ENCODE data around the gene CD200R1. TPM values are rescaled to one million over a fixed set of nuclear protein-coding genes. Genes with fewer than 3 reads are reported as not detected.

CD200R1 gene
- total RNA-seq, 4 donors from 2014 or later, result 1.6 to 3.3 (median 1.7) TPM

DNA sequence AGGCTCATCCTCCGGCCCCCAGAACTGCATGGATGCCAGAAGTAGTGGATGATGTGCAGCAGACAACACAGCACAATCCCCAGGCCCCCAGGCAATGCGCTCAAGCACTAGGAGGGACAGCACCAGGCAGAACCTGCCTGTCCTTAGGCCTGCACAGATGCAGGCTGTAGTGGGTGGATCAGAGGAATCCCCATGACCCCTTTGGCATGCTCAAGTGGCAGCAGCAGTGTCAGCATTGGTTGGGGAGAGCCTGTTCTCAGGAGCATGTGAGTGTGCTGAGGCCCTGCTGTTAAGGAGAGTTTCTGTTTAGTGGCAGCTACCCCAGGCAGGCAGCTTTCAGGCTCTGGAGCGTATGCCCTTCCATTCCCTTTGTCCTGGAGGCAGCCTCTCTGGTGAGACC, 103.2 kb downstream of the CD200R1 start:
- TF ChIP-seq, protein P1, sequence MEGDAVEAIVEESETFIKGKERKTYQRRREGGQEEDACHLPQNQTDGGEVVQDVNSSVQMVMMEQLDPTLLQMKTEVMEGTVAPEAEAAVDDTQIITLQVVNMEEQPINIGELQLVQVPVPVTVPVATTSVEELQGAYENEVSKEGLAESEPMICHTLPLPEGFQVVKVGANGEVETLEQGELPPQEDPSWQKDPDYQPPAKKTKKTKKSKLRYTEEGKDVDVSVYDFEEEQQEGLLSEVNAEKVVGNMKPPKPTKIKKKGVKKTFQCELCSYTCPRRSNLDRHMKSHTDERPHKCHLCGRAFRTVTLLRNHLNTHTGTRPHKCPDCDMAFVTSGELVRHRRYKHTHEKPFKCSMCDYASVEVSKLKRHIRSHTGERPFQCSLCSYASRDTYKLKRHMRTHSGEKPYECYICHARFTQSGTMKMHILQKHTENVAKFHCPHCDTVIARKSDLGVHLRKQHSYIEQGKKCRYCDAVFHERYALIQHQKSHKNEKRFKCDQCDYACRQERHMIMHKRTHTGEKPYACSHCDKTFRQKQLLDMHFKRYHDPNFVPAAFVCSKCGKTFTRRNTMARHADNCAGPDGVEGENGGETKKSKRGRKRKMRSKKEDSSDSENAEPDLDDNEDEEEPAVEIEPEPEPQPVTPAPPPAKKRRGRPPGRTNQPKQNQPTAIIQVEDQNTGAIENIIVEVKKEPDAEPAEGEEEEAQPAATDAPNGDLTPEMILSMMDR (IDR thresholded peaks at IDR 0.05), result no peak
- TF ChIP-seq POLR2AphosphoS5 (IDR thresholded peaks at IDR 0.05) (no peak), EP300 (IDR thresholded peaks at IDR 0.05) (no peak), POLR2A (IDR thresholded peaks at IDR 0.05; ENCODE audit: low read depth) (no peak)
- Histone ChIP-seq H3K4me3 (no peak overlapping the region), H3K9me3 (peaks cover 0 to 22% (median 19%) of the 10 kb centered on the region in 4 donors), H3K27me3 (no peaks in the 10 kb centered on the region), H3K36me3 (no peaks in the 10 kb centered on the region), H3K4me1 (no peaks in the 10 kb centered on the region), H3K27ac (replicated peaks in 1 of 4) (no peak overlapping the region)
- DNase-seq (ENCODE audit: extremely low spot score), result no peak
- 89% methylated on average over 1 of the region's 3 CpGs for WGBS
- intact Hi-C loops (cut with DNase I), result no loop called here

Other genes with a start within 250 kb of the CD200R1 start
- not detected for gene CD200R1L, start 128.2 kb downstream of the CD200R1 start, total RNA-seq
- 10 to 100 TPM; 21.6 to 30.8 (median 24.8) TPM for gene GTPBP8, start 15.9 kb upstream of the CD200R1 start, total RNA-seq
- gene BOC, start 236.5 kb upstream of the CD200R1 start, total RNA-seq, result 100 to 1,000 TPM in 1 of 4 donors, 10 to 100 TPM in 3; 87.2 to 119 (median 90.8) TPM

Measured in esophagus muscularis mucosa (tissue), 4 donors.